Nephron progenitor cell (in vitro differentiated cells): ENCODE measurements around the gene TRIM23.

Experiments
- DNase-seq: peaks from one replicate; pipeline ENCODE4 v3.0.0; 2021
- H3K27ac Mint-ChIP-seq: 2 replicates; pipeline ENCODE4 v1.8.0; 2021; ENCODE audit warnings: mild to moderate bottlenecking, moderate library complexity, mixed read lengths
- H3K27me3 Mint-ChIP-seq: 2 replicates; pipeline ENCODE4 v1.8.0; 2021; ENCODE audit warnings: mild to moderate bottlenecking, low read depth, mixed read lengths; ENCODE audit not compliant: poor library complexity
- H3K36me3 Mint-ChIP-seq: 2 replicates; pipeline ENCODE4 v1.8.0; 2021; ENCODE audit warnings: low read depth, mixed read lengths
- H3K4me1 Mint-ChIP-seq: 2 replicates; pipeline ENCODE4 v1.8.0; 2021; ENCODE audit warnings: mixed read lengths
- H3K4me3 Mint-ChIP-seq: 2 replicates; pipeline ENCODE4 v1.8.0; 2021; ENCODE audit warnings: mild to moderate bottlenecking, moderate library complexity, mixed read lengths
- H3K9me3 Mint-ChIP-seq: 2 replicates; pipeline ENCODE4 v1.8.0; 2021; ENCODE audit warnings: mild to moderate bottlenecking, moderate library complexity, mixed read lengths
- CTCF ChIP-seq: fragments of 200-600 bp; sonication (generic); IDR thresholded peaks from 2 replicates; pipeline ENCODE4 v1.5.0; 2021; ENCODE audit warnings: antibody characterized with exemption

TRIM23 gene

GRCh38 chr5:65647941-65648340 is 23.8 kb upstream of the TRIM23 start:
- no peak for TF ChIP-seq CTCF
- Mint-ChIP-seq H3K36me3 (peaks cover 16% of the 10 kb centered on the region), H3K27ac (peak overlapping the region; percentile 13), H3K4me3 (no peak overlapping the region), H3K9me3 (no peaks in the 10 kb centered on the region), H3K4me1 (no peaks in the 10 kb centered on the region), H3K27me3 (no peaks in the 10 kb centered on the region)
- DNase-seq: no peak

DNA sequence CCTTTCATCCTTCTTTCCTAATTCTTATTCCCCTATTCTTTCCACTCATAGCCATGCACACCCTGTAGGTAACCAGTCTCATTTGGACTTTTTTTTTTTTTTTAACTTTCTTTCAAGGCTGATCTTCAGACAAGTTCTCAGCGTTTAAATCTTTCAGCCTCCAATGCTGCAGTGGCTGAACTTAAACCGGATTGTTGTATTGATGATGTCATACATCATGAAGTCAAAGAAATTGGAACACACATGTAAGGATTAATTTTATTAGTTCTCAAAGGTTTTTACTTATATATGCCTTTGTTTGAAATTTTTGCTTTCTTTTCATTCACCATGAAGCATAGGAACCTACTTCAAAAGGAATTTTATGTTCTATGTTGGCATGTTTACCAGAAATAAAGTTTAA is 22.8 kb upstream of the TRIM23 start:
- Mint-ChIP-seq H3K27ac (no peak overlapping the region), H3K4me1 (no peaks in the 10 kb centered on the region), H3K27me3 (no peaks in the 10 kb centered on the region), H3K4me3 (no peak overlapping the region), H3K9me3 (no peaks in the 10 kb centered on the region), H3K36me3 (peaks cover 13% of the 10 kb centered on the region)
- no peak for DNase-seq
- no peak for TF ChIP-seq CTCF

GRCh38 chr5:65640240-65640639 is 16.1 kb upstream of the TRIM23 start:
- Mint-ChIP-seq H3K27me3 (no peaks in the 10 kb centered on the region), H3K4me3 (no peak overlapping the region), H3K36me3 (peaks cover 39% of the 10 kb centered on the region), H3K9me3 (no peaks in the 10 kb centered on the region), H3K4me1 (no peaks in the 10 kb centered on the region), H3K27ac (no peak overlapping the region)
- TF ChIP-seq CTCF: no peak
- DNase-seq: no peak

DNA sequence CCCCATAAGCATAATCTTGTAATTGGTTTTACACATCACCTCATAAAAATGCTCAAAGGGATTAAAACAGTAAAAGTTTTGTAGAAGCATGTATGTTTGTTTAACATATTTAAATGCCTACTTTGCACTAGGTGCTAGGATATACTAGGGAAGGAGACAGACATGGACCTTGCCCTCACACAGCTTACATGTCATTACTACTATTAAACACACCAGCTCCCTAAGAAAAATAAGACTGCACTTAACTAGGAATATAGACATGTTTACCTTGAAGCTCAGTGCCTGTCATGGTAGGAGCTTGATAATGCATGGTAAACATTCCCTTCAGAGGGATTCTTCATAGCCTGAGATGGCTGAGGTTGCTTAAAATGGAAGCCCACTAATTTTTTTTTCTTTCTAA is 6.8 kb upstream of the TRIM23 start:
- H3K27ac Mint-ChIP-seq: no peak overlapping the region
- peaks cover 25% of the 10 kb centered on the region for H3K36me3 Mint-ChIP-seq
- no peak for DNase-seq
- H3K9me3 Mint-ChIP-seq: no peaks in the 10 kb centered on the region
- no peak for TF ChIP-seq CTCF
- no peak overlapping the region for H3K4me3 Mint-ChIP-seq
- peaks cover 8% of the 10 kb centered on the region for H3K4me1 Mint-ChIP-seq
- no peaks in the 10 kb centered on the region for H3K27me3 Mint-ChIP-seq

DNA sequence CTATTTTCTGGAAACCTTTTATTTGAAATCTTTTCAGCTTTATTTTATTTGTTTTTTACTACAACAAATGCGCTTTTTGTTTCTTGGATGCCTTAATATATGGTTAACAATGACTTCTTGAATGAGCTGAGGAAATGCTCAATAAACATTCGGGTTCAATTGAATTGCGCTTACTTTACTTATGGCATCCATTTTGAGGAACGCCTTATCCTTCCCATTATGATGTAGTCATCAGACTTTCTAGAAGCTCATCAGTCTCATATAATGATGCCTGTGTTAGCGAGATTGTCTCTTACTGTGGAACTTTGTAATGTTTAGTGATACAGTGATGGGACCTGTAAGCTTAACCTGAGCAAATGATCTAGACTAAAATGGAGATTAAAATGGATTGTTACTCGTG is 1.6 kb upstream of the TRIM23 start:
- no peak for DNase-seq
- TF ChIP-seq CTCF: no peak
- Mint-ChIP-seq H3K27ac (peak overlapping the region; percentile 59), H3K27me3 (no peaks in the 10 kb centered on the region), H3K9me3 (no peaks in the 10 kb centered on the region), H3K36me3 (peaks cover 18% of the 10 kb centered on the region), H3K4me3 (peak overlapping the region; percentile 98), H3K4me1 (peaks cover 33% of the 10 kb centered on the region)
